ENCODE data around the gene VPS4B.

- TF ChIP-seq YY1 (IDR thresholded peaks at IDR 0.05; ENCODE audit: insufficient read depth, insufficient read length) (no peak), ZNF274 (IDR thresholded peaks at IDR 0.05; ENCODE audit: low read depth, low read length) (no peak), SUZ12 (IDR thresholded peaks at IDR 0.05; ENCODE audit: extremely low read depth, insufficient read depth, insufficient read length) (no peak)
Observed at GRCh38 chr18:63431180-63431579, 8.9 kb upstream of the VPS4B start.
